ENCODE results near the gene MINDY4.

Gene MINDY4

GRCh38 chr7:30858576-30858975 is 87.4 kb downstream of the MINDY4 start:
- DNase-seq, result no peak

- DNase-seq, result no peak
Measured at GRCh38 chr7:30859202-30859939, 88.2 kb downstream of the MINDY4 start.

DNA sequence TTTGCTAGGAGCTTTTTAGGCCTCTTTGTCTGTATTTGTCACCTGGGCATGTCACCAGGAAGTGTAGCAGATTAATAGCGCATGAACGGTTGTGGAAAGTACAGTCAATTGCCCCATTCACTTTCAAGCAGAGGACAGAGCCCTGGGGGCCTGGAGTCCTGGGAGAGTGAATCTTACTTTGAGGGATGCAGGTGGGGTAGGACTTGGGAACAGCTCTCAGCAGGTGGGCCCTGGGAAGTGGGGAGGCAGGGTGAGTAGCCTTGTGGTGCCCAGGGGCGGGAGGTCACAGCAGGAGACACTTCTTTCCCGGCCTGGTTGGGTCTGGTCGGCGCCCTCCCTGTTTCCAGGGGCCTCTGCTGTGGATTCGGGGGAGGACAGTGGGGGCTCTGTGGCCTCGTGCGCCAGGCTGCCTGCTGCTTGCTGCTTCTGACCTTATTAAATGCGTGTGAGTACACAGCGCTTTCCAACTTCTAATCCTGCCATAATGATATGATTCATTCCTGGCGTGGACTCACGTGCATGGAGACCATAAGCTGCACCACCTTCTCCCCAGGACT is 88.8 kb downstream of the MINDY4 start:
- no peak for DNase-seq

- no peak for DNase-seq
Measured at GRCh38 chr7:30861612-30862011, 90.4 kb downstream of the MINDY4 start.

- no peak for DNase-seq
Measured at GRCh38 chr7:30862995-30863705, 91.9 kb downstream of the MINDY4 start.

- peak; percentile 20 for DNase-seq
Measured at GRCh38 chr7:30863706-30864035, 92.5 kb downstream of the MINDY4 start.

GRCh38 chr7:30864101-30864500 is 92.9 kb downstream of the MINDY4 start:
- DNase-seq, result no peak

- no peak for DNase-seq
Measured at GRCh38 chr7:30865076-30865475, 93.9 kb downstream of the MINDY4 start.

- no peak for DNase-seq
Measured at GRCh38 chr7:30865821-30866220, 94.6 kb downstream of the MINDY4 start.

GRCh38 chr7:30866939-30867338 is 95.7 kb downstream of the MINDY4 start:
- no peak for DNase-seq

GRCh38 chr7:30867483-30867882 is 96.3 kb downstream of the MINDY4 start:
- no peak for DNase-seq

- peak; percentile 29 for DNase-seq
Measured at GRCh38 chr7:30869794-30870611, 98.8 kb downstream of the MINDY4 start.

DNA sequence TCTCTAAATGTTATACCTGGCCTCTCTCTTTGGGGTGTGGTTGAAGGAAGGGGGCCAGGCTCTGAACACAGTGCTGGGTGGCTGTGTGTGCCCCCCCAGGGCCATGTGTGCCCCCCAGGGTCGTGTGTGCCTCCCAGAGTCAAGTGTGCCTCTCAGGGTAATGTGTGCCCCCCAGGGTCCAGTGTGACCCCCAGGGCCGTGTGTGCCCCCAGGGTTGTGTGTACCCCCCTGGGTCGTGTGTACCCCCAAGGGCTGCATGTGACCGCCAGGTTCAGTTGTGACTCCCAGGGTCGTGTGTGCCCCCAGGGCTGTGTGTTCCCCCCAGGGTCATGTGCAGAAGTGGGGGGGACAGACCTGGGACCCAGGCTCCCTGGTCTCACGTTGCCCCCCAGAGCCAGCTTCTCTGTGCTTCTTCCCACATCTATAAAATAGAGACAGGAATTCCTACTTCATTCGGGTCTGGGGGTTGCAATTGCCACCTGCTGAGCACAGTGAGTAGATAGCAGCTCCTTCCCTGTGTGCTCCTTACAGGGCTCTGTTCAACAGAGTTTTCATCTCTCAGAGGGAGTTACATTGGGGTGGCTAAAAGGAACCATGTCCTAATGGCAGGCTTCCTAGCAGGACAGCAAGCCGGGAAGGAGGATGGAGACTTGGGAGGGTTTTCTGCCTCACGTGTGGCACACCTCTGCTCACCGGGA is 99.8 kb downstream of the MINDY4 start:
- no peak for DNase-seq

GRCh38 chr7:30871655-30872054 is 100.4 kb downstream of the MINDY4 start:
- no peak for DNase-seq

DNA sequence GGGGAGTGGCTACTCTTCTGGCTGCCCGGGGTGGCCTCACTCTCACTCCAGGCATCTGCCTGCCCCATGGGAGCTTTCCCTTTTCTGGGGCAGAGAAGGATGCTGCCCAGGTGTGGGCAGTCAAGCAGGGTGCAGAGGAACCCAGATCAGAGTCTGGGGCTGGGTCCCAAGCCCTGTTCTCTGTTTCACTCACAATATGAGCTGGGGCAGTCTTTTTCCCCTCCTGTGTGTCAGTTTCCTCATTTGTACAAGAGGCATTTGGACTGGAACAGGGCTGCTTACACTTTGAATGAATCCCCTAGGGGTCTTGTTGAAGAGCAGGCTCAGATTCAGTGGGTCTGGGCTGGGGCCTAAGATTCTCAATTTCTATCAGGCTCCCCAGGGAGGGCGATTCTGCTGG is 102.0 kb downstream of the MINDY4 start:
- DNase-seq, result no peak

DNA sequence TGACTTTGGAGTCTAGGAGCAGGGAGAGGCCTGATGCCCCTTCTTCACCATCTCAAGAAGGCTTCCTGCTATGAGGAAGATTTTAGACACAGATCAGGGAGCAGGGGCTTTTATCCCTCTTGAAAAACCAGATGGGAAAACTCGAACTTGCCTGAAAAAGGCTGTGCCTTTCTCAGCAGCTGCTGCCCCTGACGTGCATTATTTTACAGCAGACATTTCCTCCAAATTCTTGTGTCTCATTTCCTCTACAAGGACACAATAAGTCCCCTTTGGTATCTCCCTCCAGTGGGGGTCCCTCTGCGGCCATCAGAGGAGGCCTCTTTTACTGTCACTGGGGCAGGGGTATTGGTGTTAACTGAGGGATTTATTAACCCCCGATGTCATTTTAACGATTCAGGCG is 102.4 kb downstream of the MINDY4 start:
- DNase-seq, result no peak

DNA sequence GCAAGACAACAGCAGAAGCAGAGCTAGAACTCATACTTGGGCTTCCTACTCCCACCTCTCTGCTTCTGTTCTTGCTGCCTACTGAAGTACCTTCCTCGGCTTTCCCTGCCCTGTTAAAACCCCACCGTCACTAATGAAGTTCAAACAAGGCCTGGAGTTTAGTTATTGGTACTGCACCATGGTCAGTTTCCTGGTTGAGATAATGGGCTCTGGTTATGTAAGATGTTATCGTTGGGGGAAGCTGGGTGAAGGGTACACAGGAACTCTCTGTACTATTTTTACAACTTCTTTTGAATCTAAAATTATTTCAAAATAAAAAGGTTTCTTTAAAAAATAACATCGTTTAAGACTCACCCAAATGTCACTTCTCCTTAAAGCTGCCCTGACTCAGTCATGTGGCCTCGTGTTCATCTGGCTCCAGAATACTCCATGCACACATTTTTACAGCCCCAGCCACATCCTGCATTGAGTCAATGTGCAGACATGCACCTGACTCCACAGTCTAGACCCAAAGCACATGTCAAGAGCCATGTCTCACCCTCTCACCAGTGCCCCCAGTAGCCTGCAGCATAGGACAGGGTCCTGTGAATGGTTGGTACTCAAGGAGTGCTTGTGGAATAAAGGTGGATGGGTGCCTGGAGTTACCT is 103.6 kb downstream of the MINDY4 start:
- DNase-seq, result no peak

GRCh38 chr7:30877015-30877769 is 106.0 kb downstream of the MINDY4 start:
- DNase-seq, result no peak

DNA sequence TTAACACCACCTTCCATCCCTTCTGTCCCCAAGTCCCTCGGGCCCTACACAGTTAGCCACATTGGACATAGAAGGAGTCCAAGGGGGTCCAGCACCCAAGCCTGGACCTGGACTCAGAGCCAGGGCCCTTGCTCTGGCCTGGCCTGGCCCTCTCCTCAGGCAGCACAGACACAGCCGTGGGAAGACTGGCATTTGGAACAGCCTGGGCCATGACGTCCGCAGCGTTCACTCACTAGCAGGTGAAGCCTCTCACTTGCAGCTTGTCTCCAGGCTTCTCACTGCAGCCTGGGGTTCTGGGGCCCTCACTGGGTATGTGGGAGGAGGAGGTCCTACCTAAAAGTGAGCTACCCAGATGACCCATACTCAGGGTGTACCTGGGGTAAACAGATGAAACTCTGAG is 106.8 kb downstream of the MINDY4 start:
- DNase-seq, result no peak

DNA sequence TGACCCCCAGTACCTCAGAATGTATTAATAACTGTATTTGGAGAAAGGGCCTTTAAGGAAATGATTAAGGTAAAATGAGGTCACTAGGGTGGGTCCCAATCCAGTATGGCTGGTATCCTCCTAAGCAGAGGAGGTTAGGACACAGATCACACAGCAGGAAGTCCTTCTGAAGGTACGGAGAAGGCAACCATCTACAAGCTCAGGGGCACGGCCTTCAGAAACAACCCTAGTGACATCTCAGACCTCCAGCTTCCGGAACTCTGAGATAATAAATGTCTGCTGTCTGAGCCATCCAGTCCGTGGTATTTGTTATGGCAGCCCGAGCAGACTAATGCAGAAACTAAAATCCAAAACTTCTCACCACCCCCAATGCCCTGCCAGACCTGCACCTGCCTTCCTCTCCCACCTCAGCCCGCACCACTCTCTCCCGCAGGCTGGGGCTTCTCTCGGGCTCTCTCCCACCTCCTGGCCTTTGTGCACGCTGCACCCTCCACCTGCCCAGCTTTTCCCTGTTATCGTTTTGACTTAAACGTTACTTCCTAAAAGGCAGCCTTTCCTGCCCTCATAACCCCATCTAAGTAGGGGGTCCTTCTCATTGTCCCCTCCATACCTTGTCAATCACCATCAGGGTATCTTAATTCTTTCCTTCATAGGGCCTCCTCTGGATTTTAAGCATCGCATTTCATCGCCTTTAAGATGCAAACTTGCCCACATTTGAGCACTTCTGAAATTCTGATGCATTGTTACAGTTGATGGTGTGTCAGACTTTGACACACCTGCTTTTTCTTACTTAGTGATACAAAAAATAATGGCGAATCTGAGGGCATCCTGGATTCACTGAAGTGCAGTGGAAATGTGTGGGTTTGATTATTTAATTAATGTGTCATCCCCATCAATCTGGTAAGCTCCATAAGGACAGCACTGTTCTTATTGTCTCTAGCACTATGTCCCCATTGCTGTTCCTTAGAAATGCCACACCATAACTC is 108.2 kb downstream of the MINDY4 start:
- DNase-seq, result no peak

Data from fibroblast of skin of back (primary cell).